NCI-H1417 (cell line): Measurements from ENCODE around the gene MRI1.
"Not testable (repeated sequence)": the region's sequence is repeated elsewhere in the genome, so short reads cannot be mapped to it uniquely, and the experiment has no call there.

ENCODE experiments used
- DNase-seq, 3 experiments: peaks; one replicate each; lab custom pipeline; 2025; lab: John Stamatoyannopoulos, UW

The MRI1 gene

GRCh38 chr19:13764101-13764807, at the start of gene MRI1:
Gene MRI1 (plus strand): TSS chr19:13764522. CDS start chr19:13764589, 67 bp downstream.
- DNase-seq = peak; percentile 56 to 85 (median 74)

DNA sequence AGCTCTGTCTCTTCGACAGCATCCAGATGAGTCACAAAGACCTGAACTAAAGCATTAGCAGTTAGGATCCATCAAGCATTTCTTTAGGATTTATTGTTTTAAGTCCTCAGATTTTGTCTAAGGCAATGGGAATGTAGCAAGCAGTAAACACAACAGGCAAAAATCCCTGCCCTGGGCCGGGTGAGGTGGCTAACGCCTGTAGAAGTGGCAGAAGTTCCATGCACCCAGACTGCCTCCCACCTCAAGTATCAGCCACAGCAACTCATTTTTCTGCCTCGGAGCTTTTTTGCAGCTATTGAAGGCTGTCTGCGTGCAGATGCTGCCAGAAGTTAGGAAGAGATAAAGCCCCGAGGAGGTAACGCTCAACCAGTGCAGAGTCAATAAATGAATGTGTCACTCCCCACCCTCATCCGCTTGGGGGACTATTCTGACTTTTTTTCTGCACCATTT, 47.1 kb upstream of the MRI1 start:
- DNase-seq = peak in 2 of 3 experiments; percentile 3 to 29

DNA sequence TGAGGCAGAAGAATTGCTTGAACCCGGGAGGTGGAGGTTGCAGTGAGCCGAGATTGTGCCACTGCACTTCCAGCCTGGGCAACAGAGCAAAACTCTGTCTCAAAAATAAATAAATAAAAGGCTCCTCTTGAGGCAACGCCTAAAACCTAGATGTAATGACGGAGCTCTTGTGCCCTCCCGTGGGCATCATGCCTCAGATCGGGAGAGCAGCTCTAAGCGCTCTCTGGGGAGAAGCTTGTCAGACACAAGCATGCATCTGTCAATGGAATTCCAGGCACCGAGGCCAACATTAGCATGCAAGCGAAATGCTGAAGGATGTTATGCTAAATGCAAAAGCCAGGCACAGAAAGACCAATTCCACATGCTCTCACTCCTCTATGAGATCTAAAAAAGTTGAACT, 45.6 kb upstream of the MRI1 start:
- peak; percentile 77 to 95 (median 84) for DNase-seq

DNA sequence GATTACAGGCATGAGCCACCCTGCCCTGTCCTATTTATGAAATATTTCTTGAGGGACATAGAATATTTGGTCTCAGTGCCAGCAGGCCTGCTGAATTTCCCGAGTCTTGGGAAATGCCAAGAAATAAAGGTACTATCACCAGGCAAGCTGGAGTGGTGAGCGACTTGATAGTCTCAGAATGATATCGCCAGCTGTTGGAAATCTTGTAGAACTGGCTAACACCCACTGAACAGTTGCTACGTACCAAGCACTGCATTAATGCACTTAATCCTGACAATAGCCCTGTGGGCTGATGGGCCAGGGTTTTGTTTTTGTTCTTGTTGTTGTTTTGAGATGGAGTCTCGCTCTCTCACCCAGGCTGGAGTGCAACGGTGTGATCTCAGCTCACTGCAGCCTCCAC, 42.2 kb upstream of the MRI1 start:
- no peak for DNase-seq

DNA sequence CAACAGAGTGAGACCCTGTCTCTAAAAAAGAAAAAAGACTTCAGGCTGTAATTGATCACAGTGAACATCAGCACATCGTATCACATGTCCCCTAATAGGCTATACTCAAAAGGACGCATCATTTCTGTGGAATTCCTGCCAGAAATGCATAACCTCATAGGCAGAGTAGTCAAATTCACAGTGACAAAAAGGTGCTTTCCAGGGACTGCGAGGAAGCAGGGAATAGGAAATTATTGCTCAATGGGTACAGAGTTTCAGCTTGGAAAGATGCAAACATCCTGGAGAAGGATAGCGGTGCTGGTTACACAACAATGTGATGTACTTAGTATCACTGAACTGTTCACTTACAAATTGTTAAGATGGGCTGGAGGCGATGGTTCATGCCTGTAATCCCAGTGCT, 41.1 kb upstream of the MRI1 start:
- DNase-seq = no peak

DNA sequence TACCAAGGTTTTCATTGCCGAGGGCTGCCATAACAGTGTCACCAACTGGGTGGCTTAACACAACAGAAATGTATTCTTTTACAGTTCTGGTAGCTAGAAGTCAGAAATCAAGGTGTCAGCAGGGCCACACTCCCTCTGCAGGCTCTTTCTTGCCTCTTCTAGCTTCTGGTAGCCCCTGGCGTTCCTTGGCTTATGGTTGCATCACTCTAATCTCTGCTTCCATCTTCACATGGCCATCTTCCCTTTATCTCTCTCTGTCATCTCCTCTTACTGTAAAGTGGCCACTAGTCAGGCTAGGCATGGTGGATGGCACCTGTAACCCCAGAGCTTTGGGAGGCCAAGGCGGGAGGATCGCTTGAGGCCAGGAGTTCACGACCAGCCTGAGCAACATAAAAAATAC, 38.0 kb upstream of the MRI1 start:
- no peak for DNase-seq

- DNase-seq = no peak
These were observed 36.5 kb upstream of the MRI1 start for GRCh38 chr19:13727798-13728197.

DNA sequence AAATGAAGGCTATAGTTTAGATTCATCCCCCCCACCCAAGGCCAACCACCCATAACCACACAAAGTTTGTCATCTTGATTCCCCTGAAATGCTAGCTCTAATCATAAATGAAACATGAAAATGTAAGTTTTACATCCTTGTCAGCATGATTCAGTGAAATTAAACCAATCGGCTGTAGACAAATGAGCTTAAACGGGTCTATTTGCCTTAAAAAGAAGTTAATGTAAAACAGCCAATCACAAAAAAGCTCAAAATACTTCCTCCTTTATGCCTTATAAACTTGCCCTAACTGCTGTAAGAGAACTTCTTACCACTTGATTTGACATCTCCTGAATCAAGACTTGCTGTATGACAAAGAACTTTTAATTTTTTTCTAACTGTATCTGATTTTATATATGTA, 34.5 kb upstream of the MRI1 start:
- DNase-seq = no peak

GRCh38 chr19:13731147-13731964, 33.0 kb upstream of the MRI1 start:
- peak; percentile 87 to 99 (median 97) for DNase-seq

DNA sequence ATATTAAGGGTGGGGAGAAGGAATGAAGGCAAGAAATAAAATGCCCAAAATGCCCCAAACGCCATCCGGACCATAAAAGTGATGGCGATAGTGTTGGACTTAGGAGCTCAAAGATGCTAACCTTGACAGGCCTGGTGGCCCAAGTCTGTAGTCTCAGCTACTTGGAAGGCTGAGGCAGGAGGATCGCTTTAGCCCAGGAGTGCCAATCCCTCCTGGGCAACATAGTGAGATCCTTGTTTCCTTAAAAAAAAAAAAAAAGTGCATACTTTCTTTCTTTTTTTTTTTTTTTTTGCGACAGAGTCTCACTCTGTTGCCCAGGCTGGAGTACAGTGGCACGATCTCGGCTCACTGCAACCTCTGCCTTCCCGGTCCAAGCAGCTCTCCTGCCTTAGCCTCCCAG, 32.0 kb upstream of the MRI1 start:
- peak in 1 of 3 experiments; percentile 18 for DNase-seq

GRCh38 chr19:13734751-13735150, 29.6 kb upstream of the MRI1 start:
- no peak for DNase-seq

DNA sequence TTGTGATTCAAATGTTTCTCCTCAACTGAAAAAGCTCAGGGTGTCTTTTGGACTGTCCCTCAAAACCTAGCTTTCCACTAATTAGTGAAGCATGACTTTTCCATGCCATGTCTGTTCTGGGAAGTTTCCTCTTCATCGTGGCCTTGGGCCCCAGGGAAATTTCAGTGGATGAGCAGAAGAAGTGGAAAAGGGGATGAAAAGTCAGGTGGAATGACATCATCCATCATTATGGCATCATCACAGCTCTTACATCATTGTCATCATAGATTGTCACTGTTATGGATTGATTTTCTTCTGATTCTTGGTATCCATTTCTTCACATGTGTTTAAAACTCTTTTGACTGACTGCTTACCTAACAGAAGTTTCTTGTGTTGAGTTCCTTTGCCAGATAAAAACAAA, 26.2 kb upstream of the MRI1 start:
- DNase-seq = no peak

DNA sequence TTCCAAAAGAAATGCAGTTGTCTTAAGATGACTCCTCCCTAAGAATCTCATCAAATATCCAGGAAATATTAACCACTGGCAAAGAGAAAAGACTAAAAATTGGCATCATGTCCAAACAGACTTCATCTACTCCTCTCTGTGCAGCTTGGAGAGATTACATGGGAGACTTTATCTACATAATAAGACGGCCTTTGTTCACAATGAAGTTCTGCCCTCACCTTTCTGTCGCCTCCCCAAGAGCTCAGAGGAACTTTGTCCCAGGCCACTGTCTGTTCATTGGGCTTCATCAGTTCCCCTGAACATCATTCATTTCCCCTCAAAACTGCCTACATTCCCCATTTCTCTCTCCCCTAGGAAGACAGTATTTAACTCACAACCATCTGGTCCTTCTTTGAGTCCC, 22.4 kb upstream of the MRI1 start:
- no peak for DNase-seq

DNA sequence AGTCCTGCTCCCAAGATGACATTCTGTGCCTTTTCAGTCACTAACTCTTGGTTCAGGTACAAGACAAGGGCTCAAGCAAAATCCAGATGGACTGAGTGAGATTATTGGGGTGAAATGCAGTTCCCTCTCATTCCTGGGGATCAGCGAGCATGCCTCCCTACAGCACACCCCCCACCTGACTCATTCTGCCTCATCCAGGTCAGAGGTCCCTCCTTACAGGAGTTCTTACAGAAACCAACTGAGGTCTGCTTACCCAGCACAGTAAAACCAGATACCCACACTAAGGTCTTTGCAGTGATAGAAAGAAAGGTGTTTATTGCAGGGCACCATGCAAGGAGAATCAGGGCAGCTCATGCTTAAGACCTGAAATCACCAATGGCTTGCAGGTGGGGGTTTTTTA, 21.6 kb upstream of the MRI1 start:
- no peak for DNase-seq

DNA sequence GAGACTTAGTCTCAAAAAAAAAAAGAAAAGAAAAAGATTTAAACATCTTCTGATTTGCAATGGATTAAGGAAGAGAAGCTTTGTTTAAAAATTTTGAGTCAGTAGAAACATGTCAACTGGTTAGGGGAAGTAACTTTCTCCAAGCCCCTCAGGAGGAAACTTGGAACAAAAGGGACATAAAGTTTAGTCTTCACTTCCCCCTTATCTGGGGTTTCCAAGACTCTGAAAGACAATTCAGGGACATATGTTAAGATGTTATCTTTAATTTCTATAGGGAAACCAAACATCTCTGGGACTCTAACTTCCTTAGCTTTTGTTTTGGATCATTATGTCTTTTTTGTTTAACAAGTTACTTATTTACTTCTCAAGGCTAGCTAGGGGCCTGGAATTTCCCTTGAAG, 20.1 kb upstream of the MRI1 start:
- DNase-seq = no peak

DNA sequence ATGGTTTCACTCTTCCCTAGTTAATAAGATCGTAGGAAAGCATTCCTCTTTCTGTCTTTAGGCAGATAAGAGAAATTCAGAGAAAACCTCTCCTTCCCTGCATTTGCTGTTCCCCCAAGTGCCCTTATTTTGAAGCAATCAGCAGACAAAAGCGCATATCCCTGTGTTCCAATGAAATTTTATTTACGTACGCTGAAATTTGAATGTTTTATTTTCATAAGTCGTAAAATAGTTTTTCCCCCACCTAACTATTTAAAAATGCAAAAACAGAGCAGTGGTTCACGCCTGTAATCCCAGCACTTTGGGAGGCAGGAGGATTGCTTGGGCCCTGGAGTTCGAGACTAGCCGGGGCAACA, 17.2 kb upstream of the MRI1 start:
- no peak for DNase-seq

DNA sequence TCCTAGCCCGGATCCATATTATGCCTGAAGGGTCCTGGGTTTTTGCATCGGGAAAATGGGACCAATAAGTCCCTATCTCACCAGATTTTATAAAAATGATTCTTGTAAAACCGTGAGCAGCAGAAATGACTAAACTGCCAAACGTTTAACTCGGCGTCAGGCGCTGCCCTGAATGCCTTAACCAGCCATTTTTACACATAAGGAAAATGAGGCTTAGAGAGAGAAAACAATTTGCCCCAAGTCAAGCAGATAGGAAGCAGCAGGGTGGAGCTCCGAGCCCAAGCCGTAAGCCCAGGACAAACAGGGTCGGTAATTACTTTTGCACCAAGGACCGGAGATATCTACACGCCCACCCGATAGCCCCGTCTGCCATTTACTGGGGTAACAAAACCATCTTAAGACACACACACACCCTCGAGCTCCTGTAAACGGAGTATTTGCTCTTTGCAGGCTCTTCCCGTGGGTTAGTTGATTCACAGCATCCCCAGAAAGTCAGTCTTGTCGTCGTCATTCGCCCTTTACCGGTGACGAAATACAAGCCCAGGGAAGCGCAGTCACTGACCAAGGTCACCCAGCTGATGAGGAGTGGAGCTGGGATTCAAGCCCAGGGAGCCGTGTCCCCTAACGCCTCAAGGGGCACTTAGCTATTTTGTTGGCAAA, 16.0 kb upstream of the MRI1 start:
- DNase-seq = peak in 2 of 3 experiments; percentile 61 to 77

DNA sequence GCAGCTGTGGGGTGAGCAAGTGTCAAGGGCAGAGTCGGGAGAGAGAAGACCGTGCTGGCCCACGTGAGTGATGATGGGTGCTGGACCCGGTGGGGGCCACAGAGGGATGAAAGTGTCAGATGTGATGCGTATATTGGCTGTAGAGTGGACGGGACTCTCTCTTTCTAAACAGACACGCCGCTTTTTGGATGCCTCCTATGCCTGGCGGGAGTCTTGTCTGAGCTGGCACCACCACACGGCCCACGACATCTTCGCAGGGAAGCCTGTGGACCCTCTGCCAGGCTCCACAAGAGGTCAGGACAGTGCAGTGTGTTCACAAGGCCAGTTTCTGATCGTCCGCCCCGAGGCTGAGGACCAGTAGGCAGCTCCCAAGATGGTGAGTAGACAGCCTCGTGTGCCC, 12.9 kb upstream of the MRI1 start:
- DNase-seq = no peak

GRCh38 chr19:13753622-13754021, 10.7 kb upstream of the MRI1 start:
- DNase-seq = not testable (repeated sequence)

- no peak for DNase-seq
These were observed 8.1 kb upstream of the MRI1 start for GRCh38 chr19:13756210-13756609.

DNA sequence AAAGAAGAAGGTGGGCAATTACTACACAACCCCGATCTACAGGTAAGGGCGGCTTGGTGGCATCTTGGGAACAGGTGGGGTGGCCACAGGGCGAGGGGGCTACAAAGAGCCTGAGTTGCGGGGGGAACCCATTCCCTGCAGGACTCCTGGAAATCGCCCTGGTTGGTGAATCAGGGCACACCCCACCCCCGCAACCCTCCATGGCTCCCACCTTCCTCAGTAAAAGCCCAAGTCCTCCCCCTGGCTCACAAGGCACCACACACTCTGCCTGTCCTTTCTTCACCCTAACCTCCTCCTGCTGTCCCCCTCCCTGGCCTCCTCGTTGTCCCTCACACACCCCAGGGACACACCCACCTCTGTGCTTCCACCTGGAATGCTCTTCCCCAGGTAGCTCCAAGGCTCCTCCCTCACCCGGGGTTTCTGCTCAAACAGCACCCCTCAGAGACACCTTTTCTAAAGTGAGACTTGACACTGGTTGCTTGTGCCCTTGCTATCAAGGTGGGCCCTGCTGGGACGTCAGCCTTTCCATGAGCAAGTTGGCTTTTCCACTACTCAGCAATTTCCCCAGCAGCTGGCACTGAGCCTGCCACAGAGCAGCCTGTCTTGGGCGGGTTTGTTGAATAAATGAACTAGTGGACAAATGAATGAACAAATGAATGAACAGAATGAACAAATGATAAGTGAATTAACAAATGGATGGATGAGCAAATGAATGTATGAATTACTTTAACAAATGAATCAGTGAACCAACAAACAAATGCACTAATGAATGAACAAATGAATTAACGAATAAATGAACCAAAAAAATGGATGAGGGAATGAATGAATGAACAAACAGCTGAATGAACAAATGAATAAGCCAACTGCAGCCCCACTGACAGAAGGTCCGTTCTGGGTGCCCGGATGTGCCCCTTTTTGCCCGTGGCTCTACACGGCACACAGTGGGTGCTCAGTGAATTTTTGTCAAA, 6.2 kb upstream of the MRI1 start:
- DNase-seq = no peak

DNA sequence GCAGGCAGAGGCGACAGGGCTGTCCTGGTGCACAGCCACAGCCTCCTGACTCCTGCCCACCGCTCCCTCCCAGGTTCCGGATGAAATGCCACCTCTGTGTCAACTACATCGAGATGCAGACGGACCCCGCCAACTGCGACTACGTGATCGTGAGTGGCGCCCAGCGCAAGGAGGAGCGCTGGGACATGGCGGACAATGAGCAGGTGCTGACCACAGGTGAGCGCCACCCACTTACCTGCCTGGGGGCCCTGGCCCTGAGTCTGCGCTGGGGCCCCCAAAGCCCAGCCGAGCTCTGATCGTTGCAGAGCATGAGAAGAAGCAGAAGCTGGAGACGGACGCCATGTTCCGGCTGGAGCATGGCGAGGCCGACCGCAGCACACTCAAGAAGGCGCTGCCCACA, 5.5 kb upstream of the MRI1 start:
- no peak for DNase-seq
